Ectodermal cell (in vitro differentiated cells): ENCODE measurements around the gene ALG13.

Experiments used
- H3K27ac ChIP-seq: 2 replicates; pipeline ENCODE4 v1.7.0; 2013; ENCODE audit warnings: mild to moderate bottlenecking, low read depth, low read length; ENCODE audit not compliant: insufficient read depth, poor library complexity, severe bottlenecking
- H3K27me3 ChIP-seq: 2 replicates; pipeline ENCODE4 v1.7.0; 2013; ENCODE audit warnings: mild to moderate bottlenecking, low read length; ENCODE audit not compliant: insufficient read depth, control insufficient read depth, poor library complexity, severe bottlenecking
- H3K36me3 ChIP-seq: one replicate; pipeline ENCODE4 v1.7.0; 2013; ENCODE audit warnings: low read length; ENCODE audit not compliant: control insufficient read depth, insufficient read depth
- H3K4me1 ChIP-seq: one replicate; pipeline ENCODE4 v1.7.0; 2013; ENCODE audit warnings: low read length; ENCODE audit not compliant: control insufficient read depth, insufficient read depth
- H3K4me3 ChIP-seq: 2 replicates; pipeline ENCODE4 v1.7.0; 2013; ENCODE audit warnings: low read depth, low read length, control low read depth; ENCODE audit not compliant: insufficient read depth
- H3K9me3 ChIP-seq: 2 replicates; pipeline ENCODE4 v1.7.0; 2013; ENCODE audit warnings: mild to moderate bottlenecking, low read length, moderate library complexity; ENCODE audit not compliant: control insufficient read depth
- WGBS, 2 experiments: methylation state at CpG; one replicate each; pipeline ENCODE4 v1.1.7; 2013; ENCODE audit warnings: missing lambda C conversion rate in 2 of 2; 5-methylcytosine and 5-hydroxymethylcytosine counted together

ALG13 gene

DNA sequence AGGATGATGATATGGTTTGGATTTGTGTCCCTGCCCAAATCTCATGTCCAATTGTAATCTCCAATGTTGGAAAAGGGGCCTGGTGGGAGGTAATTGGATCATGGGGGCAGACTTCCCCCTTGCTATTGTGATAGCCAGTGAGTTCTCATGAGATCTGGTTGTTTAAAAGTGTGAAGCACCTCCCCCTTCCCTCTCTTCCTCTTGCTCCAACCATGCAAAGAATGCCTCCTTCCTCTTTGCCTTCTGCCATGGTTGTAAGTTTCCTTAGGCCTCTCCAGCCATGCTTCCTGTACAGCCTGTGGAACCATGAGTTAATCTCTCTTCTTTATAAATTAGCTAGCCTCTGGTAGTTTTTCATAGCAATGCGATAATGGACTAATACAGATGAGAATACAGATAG lies 19.7 kb upstream of the ALG13 start:
- Histone ChIP-seq H3K36me3 (no peaks in the 10 kb centered on the region), H3K9me3 (no peaks in the 10 kb centered on the region), H3K4me3 (no peak overlapping the region), H3K27ac (no peak overlapping the region), H3K27me3 (no peaks in the 10 kb centered on the region), H3K4me1 (no peaks in the 10 kb centered on the region)
- WGBS, 2 experiments, result 100% methylated on average over 1 of the region's 1 CpG; no CpG with 5 or more reads in 1 of the 2 experiments

DNA sequence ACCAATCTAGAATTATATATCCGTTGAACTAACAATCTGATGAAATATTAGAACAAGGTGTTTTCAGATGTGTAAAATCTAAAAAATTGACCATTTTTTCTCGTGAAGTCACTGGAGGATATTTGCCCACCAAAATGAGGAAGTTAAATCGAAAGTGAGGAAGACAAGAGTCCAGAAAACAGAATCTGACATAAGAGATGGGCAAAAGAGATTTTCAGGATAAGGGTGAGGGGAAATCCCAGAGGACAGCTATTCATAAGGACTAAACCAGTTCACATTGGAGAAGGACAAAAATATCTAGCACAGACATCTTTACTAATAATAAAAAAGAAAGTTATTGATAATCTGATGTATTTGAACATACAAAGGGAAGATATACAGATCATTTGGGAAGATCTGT lies 18.7 kb upstream of the ALG13 start:
- Histone ChIP-seq H3K4me3 (no peak overlapping the region), H3K4me1 (no peaks in the 10 kb centered on the region)
- 92 to 100% methylated on average over 2 to 3 of the region's 3 CpGs for WGBS, 2 experiments

DNA sequence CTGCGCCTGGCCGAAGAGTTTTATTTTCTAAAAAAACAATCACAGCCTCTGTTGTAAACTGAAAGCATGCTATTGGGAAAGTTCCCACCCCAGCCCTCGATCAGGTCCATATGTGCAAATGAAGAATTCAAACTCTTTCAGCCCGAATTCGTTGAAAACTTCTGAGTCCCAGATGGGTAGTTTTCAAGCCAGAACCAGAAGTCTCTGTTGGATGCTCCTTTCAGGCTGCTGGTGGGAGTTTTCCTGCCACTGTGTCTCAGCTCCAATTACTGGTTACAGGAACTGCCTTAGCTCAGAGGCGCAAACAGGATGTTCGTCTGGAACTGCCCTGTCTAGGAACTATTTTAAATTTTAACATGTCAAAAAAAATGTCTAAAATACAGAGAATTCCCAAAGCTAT lies 9.3 kb upstream of the ALG13 start:
- H3K27ac ChIP-seq, result no peak overlapping the region
- 82 to 95% methylated on average over 5 to 7 of the region's 7 CpGs for WGBS, 2 experiments
- no peaks in the 10 kb centered on the region for H3K36me3 ChIP-seq
- H3K4me3 ChIP-seq, result no peak overlapping the region
- no peaks in the 10 kb centered on the region for H3K27me3 ChIP-seq
- no peaks in the 10 kb centered on the region for H3K9me3 ChIP-seq
- H3K4me1 ChIP-seq, result no peaks in the 10 kb centered on the region

More for the DNA sequence above, 18.7 kb upstream of the ALG13 start:
- Histone ChIP-seq H3K9me3 (no peaks in the 10 kb centered on the region), H3K27ac (no peak overlapping the region), H3K36me3 (no peaks in the 10 kb centered on the region), H3K27me3 (no peaks in the 10 kb centered on the region)

DNA sequence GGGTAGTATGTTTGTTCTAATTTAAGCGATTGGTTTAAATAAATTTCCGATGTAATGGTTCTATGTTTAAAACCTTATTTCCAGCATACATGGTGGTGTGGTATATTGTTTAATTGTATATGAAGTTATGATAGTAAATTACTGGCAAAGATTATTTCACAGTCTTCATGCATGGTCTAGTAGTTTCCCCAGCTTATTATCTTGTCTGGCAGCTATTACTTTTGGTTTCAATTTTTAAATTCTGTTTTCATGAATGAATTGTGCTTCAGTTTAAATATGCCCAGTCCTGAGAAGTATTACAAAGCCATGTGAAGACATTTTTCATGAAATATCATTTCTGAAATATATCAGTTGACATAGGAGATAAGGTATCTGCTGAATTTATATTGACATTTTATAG lies 6.3 kb downstream of the ALG13 start:
- Histone ChIP-seq H3K4me1 (peaks cover 3% of the 10 kb centered on the region), H3K4me3 (no peak overlapping the region), H3K9me3 (no peaks in the 10 kb centered on the region), H3K36me3 (no peaks in the 10 kb centered on the region), H3K27me3 (no peaks in the 10 kb centered on the region), H3K27ac (no peak overlapping the region)
- 100% methylated on average over 2 of the region's 2 CpGs for WGBS, 2 experiments

DNA sequence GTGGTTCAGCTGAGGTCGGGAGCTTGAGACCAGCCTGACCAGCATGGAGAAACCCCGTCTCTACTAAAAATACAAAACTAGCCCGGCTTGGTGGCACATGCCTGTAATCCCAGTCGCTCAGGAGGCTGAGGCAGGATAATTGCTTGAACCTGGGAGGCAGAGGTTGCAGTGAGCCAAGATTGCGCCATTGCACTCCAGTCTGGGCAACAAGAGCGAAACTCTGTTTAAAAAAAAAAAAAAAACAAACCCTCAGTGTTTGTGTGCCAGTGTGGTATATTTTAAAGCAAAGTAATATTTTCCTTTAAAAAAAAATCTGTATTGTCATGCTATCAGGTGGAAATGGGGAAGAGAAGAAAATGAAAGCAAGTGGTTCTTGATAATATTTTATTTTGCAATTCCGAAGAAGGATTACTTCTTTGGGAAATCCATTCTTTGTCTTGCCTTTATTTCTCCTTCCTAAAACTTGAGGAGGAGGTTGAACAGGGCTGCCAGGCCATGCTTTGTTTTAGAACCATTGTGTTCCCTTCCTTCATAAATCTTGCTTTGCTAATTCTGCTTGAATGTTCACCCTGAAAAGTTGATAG lies 14.4 kb downstream of the ALG13 start:
- H3K4me3 ChIP-seq, result no peak overlapping the region
- 84 to 89% methylated on average over 5 to 6 of the region's 7 CpGs for WGBS, 2 experiments
- no peak overlapping the region for H3K27ac ChIP-seq

DNA sequence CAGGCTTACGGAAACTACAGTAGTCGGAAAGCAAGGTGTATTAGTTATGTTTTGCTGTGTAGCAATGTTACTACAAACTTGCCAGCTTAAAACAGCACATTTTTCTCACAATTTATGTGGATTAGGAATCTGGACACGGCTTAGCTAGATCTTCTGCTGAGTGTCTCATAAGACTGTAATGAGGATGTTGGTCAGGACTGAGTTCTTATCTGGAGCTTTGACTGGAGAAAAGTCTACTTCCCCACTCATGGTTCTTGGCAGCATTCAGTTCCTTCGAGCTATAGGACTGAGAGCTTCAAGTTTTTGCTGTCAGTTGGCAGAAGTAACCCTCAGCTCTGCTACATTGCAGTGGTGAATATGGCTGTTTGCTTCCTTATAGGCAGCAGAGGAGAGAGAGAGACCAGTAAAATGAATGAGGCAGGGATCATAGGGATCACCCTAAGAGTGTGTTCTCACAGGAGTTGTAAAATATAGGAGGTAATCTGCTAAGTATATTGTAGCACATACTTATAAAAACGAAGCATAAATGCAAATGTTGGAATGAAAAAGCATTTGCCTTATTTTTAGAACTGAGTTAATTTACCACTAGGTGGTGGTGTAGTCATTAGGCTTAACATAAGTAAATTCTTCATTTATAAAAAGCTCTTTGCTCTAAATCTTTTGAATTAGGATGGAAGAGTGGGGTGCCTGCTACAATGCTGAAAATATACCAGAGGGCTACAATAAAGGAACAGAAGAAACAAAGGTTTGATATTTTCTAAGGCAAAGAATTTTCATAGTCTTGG lies 38.6 kb downstream of the ALG13 start:
- 92 to 94% methylated on average over 1 to 5 of the region's 5 CpGs for WGBS, 2 experiments
- Histone ChIP-seq H3K27ac (no peak overlapping the region), H3K36me3 (no peaks in the 10 kb centered on the region), H3K27me3 (no peaks in the 10 kb centered on the region), H3K4me1 (no peaks in the 10 kb centered on the region), H3K4me3 (no peak overlapping the region), H3K9me3 (no peaks in the 10 kb centered on the region)

More for the DNA sequence above, 14.4 kb downstream of the ALG13 start:
- Histone ChIP-seq H3K9me3 (no peaks in the 10 kb centered on the region), H3K27me3 (no peaks in the 10 kb centered on the region), H3K4me1 (no peaks in the 10 kb centered on the region), H3K36me3 (no peaks in the 10 kb centered on the region)

DNA sequence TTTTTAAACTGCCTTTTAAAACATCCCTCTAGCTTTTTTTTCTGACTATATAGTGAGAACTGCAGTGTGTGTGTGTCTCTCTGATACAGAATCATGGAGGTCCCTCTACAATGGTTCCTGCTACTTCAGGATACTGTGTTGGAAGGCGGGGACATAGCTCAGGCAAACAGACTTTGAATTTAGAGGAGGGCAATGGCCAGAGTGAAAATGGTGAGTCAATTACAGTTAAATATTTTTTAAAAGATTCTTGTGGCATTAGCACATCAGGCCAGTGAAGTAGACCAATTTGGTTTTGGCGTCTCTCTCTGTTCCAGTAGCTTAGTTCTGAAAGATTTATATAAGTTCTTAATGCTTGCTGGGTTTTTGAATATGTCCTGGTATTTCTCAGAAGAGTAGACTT lies 47.1 kb downstream of the ALG13 start:
- Histone ChIP-seq H3K36me3 (peaks cover 5% of the 10 kb centered on the region), H3K9me3 (no peaks in the 10 kb centered on the region), H3K4me3 (no peak overlapping the region), H3K4me1 (no peaks in the 10 kb centered on the region), H3K27ac (no peak overlapping the region), H3K27me3 (no peaks in the 10 kb centered on the region)
- 91 to 96% methylated on average over 2 of the region's 2 CpGs for WGBS, 2 experiments

DNA sequence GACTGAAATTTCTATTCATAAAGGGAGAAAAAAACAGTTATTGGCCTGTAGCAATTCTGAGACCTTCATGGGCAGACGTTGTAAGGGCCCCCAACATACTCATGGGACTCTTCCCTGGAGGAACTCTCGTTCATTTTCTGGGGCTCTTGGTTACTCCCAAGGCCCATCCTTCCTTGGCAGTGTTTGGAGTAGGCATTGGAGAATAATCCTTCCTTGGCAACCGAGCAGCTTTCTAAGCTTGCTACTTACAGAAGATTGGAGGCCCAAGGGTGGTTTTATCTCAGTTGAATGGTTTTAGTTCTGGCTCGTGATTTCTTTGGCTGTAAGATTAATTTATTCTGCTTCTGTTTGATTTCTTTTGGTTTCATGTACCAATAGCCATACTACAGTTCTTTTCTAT lies 50.4 kb downstream of the ALG13 start:
- 97 to 100% methylated on average over 2 to 3 of the region's 4 CpGs for WGBS, 2 experiments

DNA sequence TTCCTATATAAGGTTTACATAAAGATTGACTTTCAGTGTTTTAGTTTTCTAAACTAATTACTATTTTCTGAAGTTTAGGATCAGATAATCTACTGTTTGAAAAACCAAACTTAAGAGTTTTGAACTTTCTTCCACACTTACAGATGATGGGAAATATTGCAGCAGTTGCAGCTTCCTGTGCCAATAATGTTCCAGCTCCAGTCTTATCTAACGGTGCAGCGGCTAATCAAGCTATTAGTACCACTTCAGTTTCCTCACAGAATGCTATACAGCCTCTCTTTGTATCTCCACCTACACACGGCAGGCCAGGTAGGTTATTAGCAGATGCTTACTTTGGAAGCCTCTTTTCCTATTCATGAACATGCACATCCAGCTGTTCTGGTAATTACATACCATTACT lies 55.6 kb downstream of the ALG13 start:
- WGBS, 2 experiments, result 94% methylated on average over 3 of the region's 3 CpGs
- no peak overlapping the region for H3K27ac ChIP-seq
- no peaks in the 10 kb centered on the region for H3K27me3 ChIP-seq
- no peak overlapping the region for H3K4me3 ChIP-seq
- H3K36me3 ChIP-seq, result no peaks in the 10 kb centered on the region
- no peaks in the 10 kb centered on the region for H3K4me1 ChIP-seq
- no peaks in the 10 kb centered on the region for H3K9me3 ChIP-seq

More for the DNA sequence above, 50.4 kb downstream of the ALG13 start:
- peaks cover 5% of the 10 kb centered on the region for H3K36me3 ChIP-seq
- no peaks in the 10 kb centered on the region for H3K27me3 ChIP-seq
- H3K4me3 ChIP-seq, result no peak overlapping the region
- H3K9me3 ChIP-seq, result no peaks in the 10 kb centered on the region
- no peak overlapping the region for H3K27ac ChIP-seq
- no peaks in the 10 kb centered on the region for H3K4me1 ChIP-seq

DNA sequence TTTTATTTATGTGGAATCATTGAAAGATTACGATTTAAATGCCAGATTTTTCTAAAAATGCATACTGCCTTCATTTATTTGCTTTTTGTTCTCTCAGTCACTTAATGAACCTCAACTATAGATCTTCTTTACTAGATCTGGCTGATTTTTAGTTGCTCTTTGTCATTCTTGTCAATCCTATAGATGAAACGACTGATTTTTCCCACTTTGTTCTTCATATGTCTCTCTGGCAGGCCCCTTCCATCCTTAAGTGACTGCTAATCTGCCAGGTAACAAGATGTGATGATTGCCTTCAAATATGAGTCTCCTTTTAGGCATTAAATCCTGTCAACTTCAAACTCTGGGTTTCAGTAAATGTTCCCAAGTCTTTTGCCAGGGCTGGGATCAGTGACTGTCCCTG lies 61.0 kb downstream of the ALG13 start:
- Histone ChIP-seq H3K27ac (no peak overlapping the region), H3K4me1 (no peaks in the 10 kb centered on the region), H3K36me3 (no peaks in the 10 kb centered on the region), H3K4me3 (no peak overlapping the region), H3K9me3 (no peaks in the 10 kb centered on the region), H3K27me3 (no peaks in the 10 kb centered on the region)
- 67 to 94% methylated on average over 1 to 2 of the region's 2 CpGs for WGBS, 2 experiments
